GM19468 (cell line): Measurements from ENCODE around the gene KPNA3.
"Not testable (repeated sequence)": the region's sequence is repeated elsewhere in the genome, so short reads cannot be mapped to it uniquely, and the experiment has no call there.

Source experiments
- ATAC-seq: cut with Tn5 transposase; IDR thresholded peaks from one replicate; pipeline ENCODE4 v1.9.1; 2021; ENCODE audit warnings: mild to moderate bottlenecking, moderate library complexity, moderate number of reproducible peaks; ENCODE audit not compliant: unreplicated experiment; ENCODE audit errors: extremely low read depth

Gene KPNA3

DNA sequence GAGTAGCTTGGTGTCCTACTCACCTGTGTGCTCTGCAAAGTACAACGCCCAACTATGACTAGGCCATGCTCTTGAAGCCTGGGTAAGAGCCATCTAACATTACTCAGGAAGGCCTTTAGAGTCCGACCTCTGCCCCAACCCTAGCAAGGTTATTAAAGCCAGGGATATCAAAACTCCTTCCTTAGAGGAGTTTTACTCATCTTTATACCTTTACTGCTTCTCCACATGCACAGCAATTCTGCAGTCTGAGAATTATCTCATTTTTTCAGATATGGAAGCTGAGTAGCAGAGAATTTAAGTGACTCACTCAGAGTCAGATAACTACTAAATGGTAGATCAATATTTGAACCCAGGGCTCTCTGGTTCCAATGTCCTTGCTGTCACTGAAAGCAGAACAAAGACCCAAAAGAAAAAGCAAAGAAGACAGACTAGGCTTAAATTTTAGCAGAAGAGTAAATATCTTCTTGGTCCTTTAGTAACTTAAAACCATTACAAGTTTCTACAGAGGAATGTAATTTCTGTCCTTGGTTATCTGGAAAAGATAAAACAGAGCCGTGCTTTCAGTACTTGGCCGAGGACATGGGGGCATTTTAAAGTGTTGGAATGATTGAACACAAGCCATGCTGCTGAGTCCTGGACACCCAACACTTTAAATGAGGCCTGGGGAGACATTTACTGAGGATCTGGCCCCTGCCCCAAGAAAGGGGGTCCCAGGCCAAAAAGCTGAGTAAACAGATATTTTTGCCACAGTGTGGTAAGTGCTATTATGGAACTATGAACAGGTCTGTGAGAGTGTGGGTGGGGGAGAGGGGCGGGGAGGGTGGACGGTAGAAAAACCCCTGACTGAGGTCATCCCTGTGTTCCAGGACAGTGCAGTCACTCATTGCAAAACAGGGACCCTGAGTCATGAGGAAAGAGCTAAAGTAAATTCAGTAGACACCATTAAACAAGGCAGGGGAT lies 18.4 kb upstream of the KPNA3 start:
- no peak for ATAC-seq

DNA sequence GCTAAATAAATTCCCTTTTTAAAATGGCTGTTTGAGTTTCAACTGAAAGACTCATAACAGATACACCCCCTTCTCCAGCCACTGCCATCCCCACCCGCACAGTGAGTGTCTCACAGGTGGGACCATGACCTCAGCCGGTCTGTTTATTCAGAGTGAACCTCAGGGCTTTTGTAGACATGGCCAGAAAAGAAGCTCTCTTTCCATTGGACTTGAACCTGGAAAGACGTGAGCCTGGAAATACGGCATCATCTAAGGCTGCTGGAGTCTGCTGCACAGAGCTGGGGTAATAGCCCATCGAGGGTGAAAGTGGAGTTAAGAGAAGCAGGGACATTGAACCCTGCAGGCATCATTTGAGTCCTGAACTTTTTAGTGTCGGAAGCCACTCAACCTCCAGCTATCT lies 15.2 kb upstream of the KPNA3 start:
- ATAC-seq, result no peak

DNA sequence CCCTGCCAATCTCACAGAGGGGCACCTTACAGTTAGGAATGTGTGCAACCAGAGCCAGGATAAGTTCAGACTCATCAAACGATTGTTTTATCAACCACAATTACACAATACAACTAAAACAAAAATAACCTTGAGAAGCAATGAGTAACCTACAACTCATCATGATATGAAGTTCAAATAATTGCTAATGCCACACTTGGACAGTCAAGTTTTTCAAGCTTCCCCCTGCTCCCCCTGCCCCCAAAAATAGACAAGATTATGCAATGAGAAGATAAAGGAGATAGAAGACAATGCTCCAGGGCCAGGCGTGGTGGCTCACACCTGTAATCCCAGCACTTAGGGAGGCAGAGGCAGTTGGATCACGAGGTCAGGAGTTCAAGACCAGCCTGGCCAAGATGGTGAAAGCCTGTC lies 13.6 kb upstream of the KPNA3 start:
- ATAC-seq, result no peak

DNA sequence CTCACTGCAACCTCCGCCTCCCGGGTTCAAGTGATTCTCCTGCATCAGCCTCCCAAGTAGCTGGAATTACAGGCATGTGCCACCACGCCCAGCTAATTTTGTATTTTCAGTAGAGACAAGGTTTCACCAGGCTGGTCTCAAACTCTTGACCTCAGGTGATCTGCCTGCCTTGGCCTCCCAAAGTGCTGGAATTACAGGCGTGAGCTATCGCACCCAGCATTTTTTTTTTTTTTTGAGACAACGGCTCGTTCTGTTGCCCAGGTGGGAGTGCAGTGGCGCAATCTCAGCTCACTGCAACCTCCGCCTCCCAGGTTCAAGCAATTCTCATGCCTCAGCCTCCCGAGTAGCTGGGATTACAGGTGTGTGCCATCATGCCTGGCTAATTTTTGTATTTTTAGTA lies 10.6 kb upstream of the KPNA3 start:
- not testable (repeated sequence) for ATAC-seq

DNA sequence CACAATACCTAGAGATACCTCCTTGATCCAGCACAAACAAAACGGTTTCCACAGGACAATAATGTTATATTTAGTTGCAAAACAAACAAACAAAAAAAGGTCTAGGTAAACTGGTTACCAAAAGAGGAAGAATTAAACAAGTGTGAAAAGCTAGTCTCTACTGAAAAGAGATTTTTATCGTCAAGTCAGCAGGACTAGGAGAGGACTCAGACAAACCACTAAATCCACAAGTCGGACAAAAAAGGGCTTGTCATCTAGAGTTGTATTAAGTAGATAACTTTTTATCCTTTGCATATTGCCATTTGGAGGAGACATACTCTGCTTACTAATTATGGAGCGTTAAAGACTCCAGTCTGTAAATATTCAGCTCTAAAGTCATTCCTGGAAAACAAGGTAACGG lies 9.9 kb upstream of the KPNA3 start:
- no peak for ATAC-seq

DNA sequence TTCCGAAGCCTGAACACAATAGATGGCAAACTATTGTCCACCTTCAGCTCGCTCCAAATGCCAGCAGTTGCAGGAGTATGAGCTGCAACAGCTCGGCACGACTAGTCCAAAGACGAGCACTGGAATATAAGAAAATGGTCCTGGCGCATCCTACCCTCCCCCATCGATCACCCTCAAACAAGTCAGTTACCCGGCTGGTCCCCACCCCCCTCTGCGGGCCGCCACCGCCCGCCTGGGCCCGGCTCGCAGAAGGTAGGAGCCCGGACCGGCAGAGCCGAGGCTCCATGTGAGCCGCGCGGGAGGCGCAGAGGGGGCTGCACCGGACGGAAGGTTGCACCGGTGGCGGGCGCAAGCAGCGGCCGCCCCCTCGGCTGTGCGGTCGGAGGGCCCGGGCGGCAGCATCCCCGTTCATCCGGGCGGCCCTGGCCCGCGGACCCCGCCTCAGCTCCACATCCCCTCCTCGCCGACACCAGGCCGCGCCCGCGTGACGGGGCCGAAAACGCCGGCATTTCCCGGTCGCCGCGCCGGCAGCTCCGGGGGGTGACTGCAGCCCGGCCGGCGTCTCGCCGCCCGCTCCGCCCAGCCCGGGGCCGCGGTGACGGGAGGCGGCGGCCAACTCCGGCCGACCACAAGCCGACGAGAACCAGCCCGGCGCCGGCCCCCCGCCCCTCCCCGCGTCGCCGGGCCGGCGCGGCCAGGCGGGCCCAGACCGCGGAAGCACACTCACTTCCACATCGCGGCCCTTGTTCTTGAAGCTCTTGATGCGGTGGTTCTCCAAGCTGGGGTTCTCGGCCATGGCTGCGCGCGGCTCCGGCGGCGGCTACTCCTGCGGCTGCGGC lies 552 bp downstream of the KPNA3 start:
- no peak for ATAC-seq

DNA sequence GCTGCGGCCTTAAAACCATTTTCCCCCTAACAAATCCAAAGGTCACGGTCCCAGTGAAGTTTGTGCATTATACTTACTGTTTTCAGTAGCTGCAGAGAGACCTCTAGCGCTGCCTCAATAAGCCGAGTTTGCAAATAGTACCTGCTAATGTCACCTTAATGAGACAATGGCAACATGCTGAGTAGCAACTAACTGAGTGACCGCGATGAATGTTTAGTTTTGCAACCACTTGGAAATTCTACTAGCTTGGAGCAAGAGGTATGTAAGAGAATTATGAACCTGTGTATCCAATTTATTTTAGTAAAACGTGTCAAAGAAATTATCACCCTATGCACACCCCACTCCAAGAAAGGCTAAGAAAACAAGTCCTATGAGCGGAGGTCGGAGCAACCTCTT lies 1.2 kb downstream of the KPNA3 start:
- ATAC-seq, result no peak

DNA sequence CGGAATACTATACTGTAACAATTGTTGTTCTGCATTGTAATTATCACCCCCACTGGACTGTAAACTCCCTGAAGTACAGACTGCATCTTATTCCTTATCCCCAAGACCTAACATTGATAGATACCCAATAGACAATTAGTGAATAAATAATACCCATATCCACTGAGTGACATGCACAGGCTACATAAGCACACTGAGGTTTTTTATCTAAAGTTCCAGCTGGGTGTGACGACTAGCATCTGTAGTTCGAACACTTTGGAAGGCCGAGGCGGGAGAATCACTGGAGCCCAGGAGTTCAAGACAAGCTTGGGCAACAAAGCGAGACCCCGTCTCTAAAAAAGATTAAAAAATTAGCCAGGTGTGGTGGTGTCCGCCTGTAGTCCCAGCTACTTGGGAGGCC lies 2.5 kb downstream of the KPNA3 start:
- ATAC-seq, result no peak

DNA sequence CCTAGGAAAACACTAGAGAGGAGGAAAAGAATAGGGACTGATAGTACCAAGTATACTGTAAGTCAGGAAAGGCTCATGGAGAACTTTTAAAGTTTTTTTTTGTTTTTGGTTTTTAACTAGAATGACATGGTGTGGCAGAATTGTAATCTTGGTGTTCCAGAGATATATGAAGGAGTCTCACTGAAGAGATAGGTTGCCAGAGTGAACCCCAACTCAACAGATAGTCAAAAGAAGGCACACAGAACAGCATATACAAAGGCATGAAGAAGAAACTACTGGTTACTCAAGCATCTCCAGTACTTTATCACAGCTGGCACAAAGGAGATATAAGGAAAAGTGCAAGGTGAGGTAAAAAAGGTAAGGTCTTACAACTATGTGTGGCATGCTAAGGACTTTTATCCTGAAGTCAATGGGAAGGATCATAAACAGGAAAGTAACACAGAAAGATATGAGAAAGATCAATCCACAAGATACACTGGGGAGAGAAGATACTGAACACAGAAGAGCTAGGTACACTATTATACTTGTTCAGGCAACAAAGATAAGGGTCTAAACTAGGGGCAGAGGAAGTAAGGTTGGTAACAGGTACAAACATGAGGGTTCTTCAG lies 6.0 kb downstream of the KPNA3 start:
- no peak for ATAC-seq

DNA sequence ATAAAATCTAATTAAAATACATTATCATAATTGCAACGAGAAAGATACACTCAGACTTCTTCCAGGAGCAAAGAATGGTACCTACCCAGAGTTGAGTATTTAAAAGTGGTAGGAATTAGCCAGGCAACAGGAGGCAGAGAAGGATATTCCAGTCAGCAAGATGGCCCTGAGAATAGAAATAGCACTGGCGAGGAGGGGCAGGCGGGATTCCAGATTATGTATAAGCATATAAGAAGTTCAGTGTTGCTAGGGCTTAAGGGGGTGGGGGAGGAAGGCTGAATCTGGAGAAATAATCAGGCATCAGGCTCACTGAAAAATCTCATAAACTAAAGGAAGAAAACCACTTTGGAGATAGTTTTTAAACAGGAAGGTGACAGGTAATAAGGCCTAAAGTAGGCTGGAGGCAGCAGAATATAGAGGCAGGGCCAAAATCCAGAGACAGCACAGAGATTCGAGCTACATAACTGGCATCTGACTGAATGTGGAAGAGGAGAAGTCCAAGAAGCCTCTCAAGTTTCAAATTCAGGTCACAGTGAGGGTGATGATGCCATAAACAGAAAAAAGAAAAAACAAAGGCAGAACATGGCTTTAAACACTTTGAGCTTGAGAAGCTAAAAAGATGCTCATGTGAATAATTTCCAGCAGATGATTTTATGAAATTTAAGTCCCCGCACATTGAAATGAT lies 7.5 kb downstream of the KPNA3 start:
- no peak for ATAC-seq

DNA sequence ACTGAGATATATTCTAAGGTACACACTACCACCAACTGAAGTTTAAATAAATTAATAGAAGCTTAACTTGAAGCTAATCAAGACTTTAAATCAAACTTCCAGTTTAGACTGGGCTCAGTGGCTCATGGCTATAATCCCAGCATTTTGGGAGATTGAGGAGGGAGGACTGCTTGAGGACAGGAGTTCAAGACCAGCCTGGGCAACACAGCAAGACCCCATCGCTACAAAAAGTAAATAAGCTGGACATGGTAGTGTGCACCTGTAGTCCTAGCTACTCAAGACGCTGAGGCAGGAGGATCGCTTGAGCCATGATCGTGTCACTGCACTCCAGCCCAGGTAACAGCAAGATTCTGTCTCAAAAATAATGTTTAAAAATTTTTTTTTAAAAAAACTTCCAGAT lies 8.6 kb downstream of the KPNA3 start:
- ATAC-seq, result no peak

DNA sequence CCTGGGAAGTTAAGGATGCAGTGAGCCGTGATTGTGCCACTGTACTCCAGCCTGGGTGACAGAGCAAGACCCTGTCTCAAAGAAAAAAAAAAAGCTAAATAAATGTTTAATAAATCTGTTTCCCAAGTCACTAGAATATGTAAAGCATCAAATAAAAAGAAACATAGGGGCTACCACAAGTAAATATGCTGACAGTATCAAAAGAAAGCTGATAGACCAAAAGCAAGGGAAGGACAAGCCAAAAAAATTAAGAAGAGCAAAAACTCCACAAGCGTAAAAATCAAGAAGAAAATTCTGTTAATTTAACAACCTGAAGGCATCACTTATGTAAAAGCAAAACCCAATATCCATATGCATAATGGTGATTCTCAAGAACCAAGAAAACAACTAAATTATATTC lies 9.7 kb downstream of the KPNA3 start:
- ATAC-seq, result no peak

DNA sequence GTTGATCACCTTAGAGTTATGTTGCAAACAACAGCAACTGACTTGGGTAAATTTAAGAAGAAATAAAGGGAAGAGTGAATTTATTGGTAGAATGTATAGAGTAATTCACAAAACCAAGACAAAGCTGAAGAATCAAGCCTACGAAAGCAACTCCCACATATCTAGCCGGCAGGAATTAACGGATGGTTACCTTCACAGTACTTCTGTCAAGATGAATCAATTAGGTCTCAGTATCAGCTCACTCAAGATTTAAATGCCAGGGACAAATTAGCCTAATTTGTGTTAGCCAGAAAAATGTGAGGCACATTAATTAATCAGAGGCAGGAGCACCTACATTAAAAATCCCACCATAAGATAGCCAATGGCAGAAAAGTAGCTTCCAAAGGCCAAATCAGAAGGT lies 10.7 kb downstream of the KPNA3 start:
- ATAC-seq, result no peak

DNA sequence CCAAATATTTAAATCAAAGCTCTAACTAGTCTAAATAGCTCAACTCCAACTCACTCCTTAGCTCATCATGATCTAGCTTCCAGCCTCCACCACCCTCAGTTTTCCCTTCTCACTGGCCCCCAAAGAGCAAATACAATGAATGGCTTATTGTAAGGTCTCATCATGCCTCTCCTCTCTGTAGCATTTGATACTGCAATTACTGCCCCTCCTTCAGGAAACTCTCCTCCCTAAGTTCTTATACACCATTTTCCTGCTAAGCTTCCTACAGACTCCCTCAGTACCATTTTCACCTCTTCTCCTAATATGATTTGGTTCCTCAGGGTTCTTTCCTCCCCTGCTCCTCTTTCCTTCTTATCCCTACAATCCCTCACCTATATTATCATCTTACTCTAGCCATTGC lies 12.8 kb downstream of the KPNA3 start:
- no peak for ATAC-seq

DNA sequence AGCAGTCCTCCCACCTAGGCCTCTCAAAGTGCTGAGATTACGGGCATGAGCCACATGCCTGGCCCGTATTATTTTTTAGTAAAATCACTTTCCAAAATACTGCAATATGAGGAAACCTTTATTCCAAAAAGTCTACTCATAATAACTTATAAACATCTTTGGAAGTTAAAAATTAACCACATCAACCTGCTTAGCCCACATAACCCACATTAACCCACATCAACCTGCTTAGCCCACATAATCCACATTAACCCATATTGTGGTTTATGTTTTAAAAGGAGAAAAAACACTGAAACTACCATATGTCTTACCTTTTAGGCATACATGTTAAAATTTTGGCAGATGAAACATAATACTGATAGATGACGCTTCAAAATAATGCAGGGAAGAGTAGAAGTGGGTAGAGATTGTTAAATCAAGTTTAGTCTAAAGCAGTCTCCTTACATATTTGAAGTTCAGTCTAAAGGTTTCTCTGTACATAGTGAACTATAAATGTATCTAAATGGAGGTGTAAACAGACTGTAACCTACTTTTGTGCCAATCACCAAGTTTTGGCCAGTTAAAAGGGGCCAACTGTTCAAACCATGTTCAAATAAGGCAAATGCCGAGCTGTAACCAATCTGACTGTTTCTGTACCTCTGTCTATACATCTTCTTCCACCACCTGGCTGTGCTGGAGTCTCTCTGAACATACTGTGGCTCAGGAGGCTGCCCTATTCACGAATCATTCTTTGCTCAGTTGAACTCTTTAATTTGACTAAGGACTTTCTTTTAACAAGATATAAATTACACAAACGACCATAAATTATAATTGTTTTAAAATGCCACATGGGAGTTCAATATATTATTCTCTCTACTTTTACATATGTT lies 14.5 kb downstream of the KPNA3 start:
- no peak for ATAC-seq

DNA sequence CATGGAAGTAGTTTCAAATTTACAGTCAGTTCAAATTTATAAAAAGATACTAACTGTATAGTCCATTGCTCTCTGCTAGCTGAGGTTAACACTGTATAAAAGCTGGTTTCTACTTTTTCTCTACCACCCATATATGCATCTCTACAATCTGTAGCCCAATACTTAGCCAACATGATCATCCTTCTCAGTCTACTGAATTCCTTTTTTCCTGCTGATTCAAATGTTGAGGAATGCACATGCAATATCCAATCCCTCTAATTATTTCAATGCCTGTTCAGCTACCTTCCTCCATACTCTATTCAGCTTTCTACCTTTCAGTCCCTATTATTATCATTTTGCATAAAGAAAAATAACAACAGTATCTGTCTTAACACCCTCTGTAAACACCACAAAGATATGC lies 15.6 kb downstream of the KPNA3 start:
- ATAC-seq, result no peak

DNA sequence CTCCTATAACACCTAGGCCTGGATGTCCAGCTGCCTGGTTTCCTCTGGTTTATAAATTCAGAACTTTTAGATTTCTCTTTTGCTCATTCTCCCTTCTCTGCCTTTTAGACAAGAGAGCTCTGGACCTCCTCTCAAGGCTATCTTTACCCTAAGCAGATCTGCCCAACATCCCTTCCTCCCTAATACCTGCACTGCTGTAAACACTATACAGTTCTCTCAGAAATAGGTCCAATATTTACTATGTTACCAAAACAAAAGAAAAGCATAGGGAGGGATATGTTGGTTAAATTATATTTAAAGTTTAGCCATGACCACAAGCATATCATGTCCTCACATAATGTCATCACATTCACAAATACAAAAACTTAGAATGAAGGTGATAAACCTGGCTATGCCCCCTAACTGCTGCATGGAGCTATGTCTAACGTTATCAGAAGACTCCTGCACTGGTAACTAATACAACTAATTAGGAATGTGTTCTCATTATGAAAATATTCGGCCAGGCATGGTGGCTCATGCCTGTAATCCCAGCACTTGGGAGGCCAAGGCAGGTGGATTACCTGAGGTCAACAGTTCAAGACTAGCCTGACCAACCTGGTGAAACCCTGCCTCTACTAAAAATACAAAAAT lies 18.0 kb downstream of the KPNA3 start:
- ATAC-seq, result no peak

DNA sequence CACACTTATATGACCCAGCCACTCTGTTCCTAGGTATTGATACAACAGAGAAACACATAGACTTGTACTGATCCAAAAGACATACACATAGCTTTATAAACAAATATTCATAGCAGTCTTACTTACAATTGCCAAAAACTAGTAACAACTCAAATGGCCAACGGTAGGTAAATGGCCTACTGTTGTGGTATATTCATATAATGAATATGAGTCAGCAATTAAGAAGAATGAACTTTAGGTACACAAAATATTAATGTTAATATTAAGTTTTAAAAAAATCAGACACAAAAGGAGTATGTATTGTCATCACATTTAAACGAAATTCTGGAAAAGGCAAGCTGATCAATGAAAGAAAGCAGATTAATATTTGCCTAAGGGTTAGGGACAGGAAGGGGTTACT lies 19.7 kb downstream of the KPNA3 start:
- ATAC-seq, result no peak

DNA sequence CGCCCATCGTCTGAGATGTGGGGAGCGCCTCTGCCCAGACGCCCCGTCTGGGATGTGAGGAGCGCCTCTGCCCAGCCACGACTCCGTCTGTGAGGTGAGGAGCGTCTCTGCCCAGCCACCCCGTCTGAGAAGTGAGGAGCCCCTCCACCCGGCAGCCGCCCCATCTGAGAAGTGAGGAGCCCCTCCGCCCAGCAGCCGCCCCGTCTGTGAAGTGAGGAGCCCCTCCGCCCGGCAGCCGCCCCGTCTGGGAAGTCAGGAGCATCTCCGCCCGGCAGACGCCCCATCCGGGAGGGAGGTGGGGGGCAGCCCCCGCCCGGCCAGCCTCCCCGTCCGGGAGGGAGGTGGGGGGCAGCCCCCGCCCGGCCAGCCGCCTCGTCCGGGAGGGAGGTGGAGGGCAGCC lies 30.7 kb downstream of the KPNA3 start:
- ATAC-seq, result not testable (repeated sequence)
